Keratinocyte (primary cell): ENCODE results near the gene H1-8. TPM values are rescaled to one million over a fixed set of nuclear protein-coding genes. Genes with fewer than 3 reads are reported as not detected.

Source experiments
- DNase-seq: peaks from one replicate; pipeline ENCODE4 v3.0.0-alpha.2; 2011; ENCODE audit warnings: low read depth, missing footprints, low spot score
- FAIRE-seq: peaks from 2 replicates; lab custom pipeline; 2011; peaks lifted over from hg19 to GRCh38; lab: Jason Lieb, UNC
- H2AFZ ChIP-seq: 2 replicates; pipeline ENCODE4 v1.6.0; 2012; ENCODE audit warnings: low read length, control low read depth, inconsistent platforms; ENCODE audit not compliant: control insufficient read depth
- H3K27ac ChIP-seq: 2 replicates; pipeline ENCODE4 v1.5.1; 2011; ENCODE audit warnings: low read length; ENCODE audit not compliant: control insufficient read depth, insufficient read depth
- H3K27me3 ChIP-seq: 3 replicates; pipeline ENCODE4 v1.6.0; 2011; ENCODE audit warnings: low read length; ENCODE audit not compliant: control insufficient read depth, insufficient read depth; ENCODE audit errors: extremely low read depth
- H3K36me3 ChIP-seq, 2 experiments: 2 replicates in 1 of 2; 3 replicates in 1 of 2; pipeline ENCODE4 v1.5.1; 2011; ENCODE audit warnings: low read length in 2 of 2, mild to moderate bottlenecking in 1 of 2; ENCODE audit not compliant: control insufficient read depth in 2 of 2, insufficient read depth in 2 of 2; ENCODE audit errors: extremely low read depth in 1 of 2
- H3K4me1 ChIP-seq: 3 replicates; pipeline ENCODE4 v1.5.1; 2011; ENCODE audit warnings: low read length; ENCODE audit not compliant: control insufficient read depth, insufficient read depth; ENCODE audit errors: extremely low read depth
- H3K4me2 ChIP-seq: 3 replicates; pipeline ENCODE4 v1.6.0; 2011; ENCODE audit warnings: low read depth, low read length; ENCODE audit not compliant: control insufficient read depth, insufficient read depth; ENCODE audit errors: extremely low read depth
- H3K4me3 ChIP-seq, 3 experiments: fragments of 200-600 bp in 1 of 3; sonication (generic) in 1 of 3; 2 replicates in 2 of 3; 3 replicates in 1 of 3; pipeline ENCODE4 v1.5.1; 2011 to 2016; ENCODE audit warnings: low read length in 3 of 3, mild to moderate bottlenecking in 3 of 3, control low read depth in 2 of 3, inconsistent platforms in 1 of 3, low read depth in 1 of 3, mixed read lengths in 1 of 3, mixed run types in 1 of 3, moderate library complexity in 1 of 3; ENCODE audit not compliant: control insufficient read depth in 2 of 3, insufficient read depth in 2 of 3; ENCODE audit errors: extremely low read depth in 1 of 3
- H3K79me2 ChIP-seq: 2 replicates; pipeline ENCODE4 v1.6.0; 2012; ENCODE audit warnings: low read length; ENCODE audit not compliant: control insufficient read depth, insufficient read depth
- H3K9ac ChIP-seq: 3 replicates; pipeline ENCODE4 v1.6.0; 2011; ENCODE audit warnings: low read length; ENCODE audit not compliant: control insufficient read depth, insufficient read depth; ENCODE audit errors: extremely low read depth
- H3K9me1 ChIP-seq: 3 replicates; pipeline ENCODE4 v1.6.0; 2011; ENCODE audit warnings: low read length; ENCODE audit not compliant: control insufficient read depth, insufficient read depth; ENCODE audit errors: extremely low read depth
- H3K9me3 ChIP-seq: 2 replicates; pipeline ENCODE4 v1.5.1; 2012; ENCODE audit warnings: low read depth, low read length; ENCODE audit not compliant: control insufficient read depth
- H4K20me1 ChIP-seq: 3 replicates; pipeline ENCODE4 v1.6.0; 2011; ENCODE audit warnings: low read length; ENCODE audit not compliant: control insufficient read depth, insufficient read depth; ENCODE audit errors: extremely low read depth
- CTCF ChIP-seq, 3 experiments: IDR thresholded peaks in 1 of 3; conservative IDR thresholded peaks in 1 of 3; optimal IDR thresholded peaks in 1 of 3; 2 replicates in 2 of 3; 3 replicates in 1 of 3; pipeline versions ENCODE3 to v1.5.1; 2011; ENCODE audit warnings: low read length in 3 of 3, mild to moderate bottlenecking in 3 of 3, moderate library complexity in 2 of 3, control low read depth in 1 of 3, inconsistent platforms in 1 of 3; ENCODE audit not compliant: insufficient read depth in 2 of 3; ENCODE audit errors: extremely low read depth in 1 of 3
- EZH2 ChIP-seq: IDR thresholded peaks from one replicate; pipeline ENCODE4 v1.6.1; 2012; ENCODE audit warnings: inconsistent platforms, mild to moderate bottlenecking, low read length, moderate library complexity
- dilution Hi-C: fragments of 300-500 bp; cut with MboI; formaldehyde crosslinking; loops from one replicate; pipeline ENCODE4 v1.7.0; 2020; ENCODE audit warnings: low sequenced_read_pairs; ENCODE audit not compliant: extremely low pct_ligation_motif_present
- polyA plus RNA-seq, 5 experiments: library from polyadenylated mRNA; depleted of rRNA in 3 of 5; stranded (reverse) in 3 of 5; stranded (forward) in 1 of 5; unstranded in 1 of 5; fragments of >200 nt; gene quantifications; 1 replicate in 1 of 5; 2 replicates in 3 of 5; 3 replicates in 1 of 5; pipeline versions ENCODE4 v1.2.1 to v1.2.3, GENCODE V29; 2011 to 2012; ENCODE audit warnings: missing spikeins in 2 of 5, low read depth in 1 of 5, low replicate concordance in 1 of 5

H1-8 gene
- polyA plus RNA-seq, 1 donor (not counting 4 experiments of a cell fraction or from before 2014, with no cell fraction given), result not detected

GRCh38 chr3:129560911-129561594 lies 18.1 kb downstream of the H1-8 start:
- Histone ChIP-seq H4K20me1 (no peaks in the 10 kb centered on the region), H3K9me1 (no peaks in the 10 kb centered on the region), H3K4me2 (no peak overlapping the region), H3K27ac (no peak overlapping the region), H3K4me3 (no peak overlapping the region), H3K9me3 (no peaks in the 10 kb centered on the region), H2AFZ (peak overlapping the region; percentile 45), H3K27me3 (peaks cover 3% of the 10 kb centered on the region), H3K79me2 (no peaks in the 10 kb centered on the region), H3K4me1 (no peaks in the 10 kb centered on the region), H3K36me3 (no peaks in the 10 kb centered on the region), H3K9ac (no peak overlapping the region)
- TF ChIP-seq EZH2 (no peak), CTCF (optimal IDR thresholded peaks at IDR 0.05 in 1 of 3, IDR thresholded peaks at IDR 0.05 in 1 of 3, conservative IDR thresholded peaks at IDR 0.05 in 1 of 3; ENCODE audit: extremely low read depth in 1 of 3, insufficient read depth in 2 of 3, low read length in 3 of 3) (no peak)
- DNase-seq, result no peak
- dilution Hi-C loops, result no loop called here
- no peak for FAIRE-seq

- Histone ChIP-seq H4K20me1 (no peaks in the 10 kb centered on the region), H3K36me3 (no peaks in the 10 kb centered on the region), H3K4me3 (no peak overlapping the region), H3K27ac (no peak overlapping the region), H3K9ac (no peak overlapping the region), H3K9me1 (no peaks in the 10 kb centered on the region), H2AFZ (no peak overlapping the region), H3K9me3 (no peaks in the 10 kb centered on the region), H3K4me2 (no peak overlapping the region), H3K79me2 (no peaks in the 10 kb centered on the region), H3K27me3 (peaks cover 3% of the 10 kb centered on the region), H3K4me1 (no peaks in the 10 kb centered on the region)
- no peak for DNase-seq
- no peak for TF ChIP-seq EZH2
- no peak for TF ChIP-seq CTCF (optimal IDR thresholded peaks at IDR 0.05 in 1 of 3, IDR thresholded peaks at IDR 0.05 in 1 of 3, conservative IDR thresholded peaks at IDR 0.05 in 1 of 3; ENCODE audit: extremely low read depth in 1 of 3, insufficient read depth in 2 of 3, low read length in 3 of 3)
- dilution Hi-C loops, result no loop called here
- no peak for FAIRE-seq
Observed at GRCh38 chr3:129561619-129562248, 18.8 kb downstream of the H1-8 start.
